CD4-positive, alpha-beta T cell treated with Interleukin-1 beta for 1 hour (primary cell): ENCODE results near the gene BTBD19.

Experiments
- DNase-seq, 2 donors: peaks; one replicate each; pipeline ENCODE4 v3.0.0-alpha.2; 2020 to 2022

Gene BTBD19

DNA sequence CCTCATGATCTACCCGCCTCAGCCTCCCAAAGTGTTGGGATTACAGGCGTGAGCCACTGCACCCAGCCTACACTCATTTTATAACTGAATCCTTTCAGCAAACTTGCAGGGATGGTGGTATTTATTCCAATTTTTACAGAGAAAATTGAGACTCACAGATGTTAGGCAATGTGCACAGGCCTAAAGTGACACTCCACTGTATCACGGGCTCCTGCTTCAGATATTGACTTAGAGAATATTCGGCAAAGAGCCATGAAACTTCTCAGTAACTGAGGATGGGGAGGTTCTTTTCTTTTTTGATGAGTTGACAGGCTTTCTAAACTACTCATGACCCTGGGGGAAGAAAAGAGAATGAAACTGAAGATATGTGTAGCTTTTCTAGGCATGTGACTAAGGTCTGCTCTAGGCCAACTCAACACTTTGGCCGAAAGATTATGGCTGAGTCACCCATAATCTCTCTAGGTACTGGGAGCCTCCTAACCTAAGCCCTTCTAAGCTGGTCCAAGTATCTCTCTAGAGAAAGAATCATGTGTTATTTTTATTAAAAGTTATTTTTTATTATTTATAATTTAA lies 54.6 kb downstream of the BTBD19 start:
- DNase-seq, result no peak
